Skeletal muscle cell (primary cell): ENCODE results near the gene DCXR.

Experiments used
- DNase-seq: peaks from one replicate; pipeline ENCODE4 v3.0.0-alpha.2; 2010; ENCODE audit warnings: low read depth
- H3K4me3 ChIP-seq: 2 replicates; pipeline ENCODE4 v1.5.1; 2011; ENCODE audit warnings: low read depth, mild to moderate bottlenecking, control low read depth, low read length, moderate library complexity

Gene DCXR

DNA sequence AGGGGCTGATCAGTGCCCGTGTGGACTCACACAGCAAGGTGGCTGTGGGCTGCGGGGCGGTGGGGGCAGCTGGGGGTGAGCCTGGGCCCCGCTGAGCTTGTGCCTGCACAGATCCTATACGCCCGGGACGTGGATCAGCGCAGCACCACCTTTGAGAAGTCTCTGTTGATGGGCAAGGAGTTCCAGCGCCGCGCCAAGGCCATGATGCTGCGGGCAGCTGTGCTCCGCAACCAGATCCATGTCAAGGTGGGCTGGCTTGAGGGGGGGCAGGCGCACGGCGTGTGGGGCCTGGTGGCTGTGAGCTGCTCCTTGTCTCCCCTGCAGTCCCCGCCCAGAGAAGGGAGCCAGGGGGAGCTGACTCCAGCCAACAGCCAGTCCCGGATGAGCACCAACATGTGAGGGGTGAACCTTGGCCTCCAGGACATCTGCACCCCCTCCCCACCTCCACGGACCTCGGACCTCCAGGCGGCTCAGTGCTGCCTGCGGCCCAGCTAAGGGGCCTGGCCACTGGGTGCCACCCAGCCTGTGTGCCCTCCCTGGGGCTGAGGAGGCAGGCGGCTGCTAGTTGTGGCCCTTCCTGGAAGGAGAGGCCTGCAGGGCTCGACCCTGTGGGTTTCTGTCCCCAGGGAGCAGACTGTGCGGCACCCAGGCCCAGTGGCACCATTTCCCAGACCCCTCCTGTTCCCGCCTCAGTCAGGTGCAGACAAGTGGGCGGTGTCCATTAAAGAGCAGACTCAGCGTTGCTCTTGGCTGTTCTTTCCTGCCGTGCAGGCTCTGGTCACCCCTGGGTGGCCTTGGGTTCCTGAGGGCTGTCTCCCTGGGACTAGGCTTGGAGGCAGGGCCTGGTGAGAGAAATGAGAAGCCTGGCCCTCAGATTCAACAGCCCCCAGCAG, 19.5 kb upstream of the DCXR start:
- no peak overlapping the region for H3K4me3 ChIP-seq
- no peak for DNase-seq

DNA sequence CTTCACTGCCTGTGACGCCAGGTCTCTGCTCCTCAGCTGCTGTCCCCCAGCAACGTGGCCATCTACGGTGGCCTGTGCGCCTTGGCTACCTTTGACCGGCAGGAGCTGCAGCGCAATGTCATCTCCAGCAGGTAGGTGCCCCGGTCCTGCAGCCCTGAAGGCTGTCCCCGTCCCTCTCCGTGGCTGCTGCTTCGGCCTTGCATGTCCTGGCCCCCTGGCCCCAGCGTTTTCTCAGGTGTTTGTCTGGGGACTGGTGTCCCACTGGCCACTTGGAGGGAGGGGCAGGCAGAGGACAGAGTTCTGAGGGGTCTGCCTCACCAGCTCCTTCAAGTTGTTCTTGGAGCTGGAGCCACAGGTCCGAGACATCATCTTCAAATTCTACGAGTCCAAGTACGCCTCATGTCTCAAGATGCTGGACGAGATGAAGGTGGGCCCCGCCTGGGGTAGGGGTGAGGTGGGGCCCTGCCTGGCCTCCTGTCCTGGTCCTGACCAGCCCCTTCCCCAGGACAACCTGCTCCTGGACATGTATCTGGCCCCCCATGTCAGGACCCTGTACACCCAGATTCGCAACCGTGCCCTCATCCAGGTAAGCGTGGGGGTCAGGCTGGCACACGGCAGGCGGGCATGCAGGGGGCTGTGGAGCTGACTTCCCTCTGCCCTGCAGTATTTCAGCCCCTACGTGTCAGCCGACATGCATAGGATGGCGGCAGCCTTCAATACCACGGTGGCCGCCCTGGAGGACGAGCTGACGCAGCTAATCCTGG, 18.6 kb upstream of the DCXR start:
- DNase-seq: no peak
- no peak overlapping the region for H3K4me3 ChIP-seq

- no peak overlapping the region for H3K4me3 ChIP-seq
- DNase-seq: no peak
Observed at GRCh38 chr17:82055023-82055964, 17.8 kb upstream of the DCXR start.

- H3K4me3 ChIP-seq: no peak overlapping the region
- no peak for DNase-seq
Observed at GRCh38 chr17:82054351-82055022, 17.0 kb upstream of the DCXR start.

GRCh38 chr17:82053556-82054263, 16.2 kb upstream of the DCXR start:
- H3K4me3 ChIP-seq: no peak overlapping the region
- DNase-seq: no peak

GRCh38 chr17:82053130-82053529, 15.6 kb upstream of the DCXR start:
- peak overlapping the region; percentile 71 for H3K4me3 ChIP-seq
- no peak for DNase-seq

- no peak for DNase-seq
- H3K4me3 ChIP-seq: peak overlapping the region; percentile 71
Observed at GRCh38 chr17:82052638-82053059, 15.2 kb upstream of the DCXR start.

GRCh38 chr17:82051776-82052637, 14.5 kb upstream of the DCXR start, which contains the start of the genes GPS1 and RFNG:
Gene GPS1 (plus strand): TSS chr17:82051898. CDS start chr17:82051932, 34 bp downstream.
Gene RFNG (minus strand): TSS chr17:82051811. CDS start chr17:82051766, 45 bp downstream.
- peak within 1 kb of the TSS; percentile 71 for H3K4me3 ChIP-seq
- DNase-seq: no peak

DNA sequence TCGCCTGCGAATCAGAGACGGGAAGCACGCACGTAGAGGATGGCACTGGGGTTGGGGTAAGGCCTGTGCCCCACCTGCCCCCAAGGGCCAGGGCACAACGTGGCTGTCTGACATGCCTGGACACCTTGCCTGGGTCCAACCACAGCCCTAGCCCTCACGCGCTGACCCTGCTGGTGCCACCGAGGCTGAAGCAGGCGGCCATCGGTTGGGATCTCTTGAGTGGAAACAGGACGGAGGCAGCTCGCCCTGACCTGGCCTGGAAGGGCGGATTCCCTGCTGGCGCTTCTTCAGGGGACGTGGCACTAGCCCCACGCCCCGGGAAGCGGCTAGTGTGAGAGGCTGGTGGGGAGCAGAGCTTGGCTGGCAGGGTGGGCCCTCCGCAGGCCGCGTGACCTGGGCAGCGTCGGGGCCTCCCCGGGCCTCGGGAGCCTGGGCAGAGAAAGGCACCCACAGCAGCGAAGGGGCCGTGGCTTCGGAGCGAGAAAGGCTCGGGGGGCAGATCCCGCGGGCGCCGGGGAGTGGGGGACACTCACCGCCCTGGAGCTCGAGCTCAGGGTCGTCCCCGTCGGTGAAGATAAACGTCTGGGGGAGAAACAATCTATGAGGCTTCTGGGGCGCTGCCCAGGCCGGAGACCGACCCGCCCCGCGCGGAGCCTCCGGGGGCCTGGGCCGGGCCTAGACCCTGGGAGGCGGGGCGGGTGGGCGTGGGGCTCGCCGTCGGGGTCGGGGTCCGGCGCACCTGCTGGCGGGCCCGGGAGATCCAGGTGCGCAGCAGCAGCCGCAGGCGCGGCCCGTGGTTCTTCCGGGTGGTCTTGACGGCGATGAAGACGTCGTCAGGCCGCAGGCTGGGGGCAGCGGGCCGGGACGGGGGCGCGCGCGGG, 13.5 kb upstream of the DCXR start:
- DNase-seq: no peak
- H3K4me3 ChIP-seq: peak overlapping the region; percentile 71

DNA sequence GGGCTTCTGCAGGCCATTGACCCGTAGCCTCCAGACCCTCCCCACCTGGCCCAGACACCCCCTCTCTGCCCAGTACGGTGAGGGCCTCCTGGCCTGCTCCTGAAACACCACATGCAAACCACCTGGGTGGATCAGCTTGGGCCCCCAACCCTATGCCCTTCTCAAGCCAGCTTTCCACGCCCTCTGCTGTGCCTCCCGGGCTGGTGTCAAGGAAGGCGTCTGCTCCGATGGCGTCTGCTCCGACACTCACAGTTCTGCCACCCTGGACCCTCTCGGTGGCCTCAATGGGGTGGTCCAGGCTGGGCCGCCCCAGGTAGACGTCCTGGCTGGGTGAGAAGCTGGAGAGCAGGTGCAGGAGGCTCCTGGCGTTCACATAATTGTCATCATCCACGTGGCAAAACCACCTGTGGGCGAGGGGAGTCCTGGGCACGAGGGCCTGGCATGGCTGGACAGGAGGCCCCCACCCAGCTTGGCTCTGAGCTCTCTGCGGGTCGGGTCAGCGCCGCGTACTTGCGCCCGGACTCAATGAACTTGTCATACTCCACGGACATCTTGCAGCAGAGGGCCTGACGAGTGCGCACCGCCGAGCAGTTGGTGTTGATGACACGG, 12.8 kb upstream of the DCXR start:
- peak overlapping the region; percentile 71 for H3K4me3 ChIP-seq
- no peak for DNase-seq

DNA sequence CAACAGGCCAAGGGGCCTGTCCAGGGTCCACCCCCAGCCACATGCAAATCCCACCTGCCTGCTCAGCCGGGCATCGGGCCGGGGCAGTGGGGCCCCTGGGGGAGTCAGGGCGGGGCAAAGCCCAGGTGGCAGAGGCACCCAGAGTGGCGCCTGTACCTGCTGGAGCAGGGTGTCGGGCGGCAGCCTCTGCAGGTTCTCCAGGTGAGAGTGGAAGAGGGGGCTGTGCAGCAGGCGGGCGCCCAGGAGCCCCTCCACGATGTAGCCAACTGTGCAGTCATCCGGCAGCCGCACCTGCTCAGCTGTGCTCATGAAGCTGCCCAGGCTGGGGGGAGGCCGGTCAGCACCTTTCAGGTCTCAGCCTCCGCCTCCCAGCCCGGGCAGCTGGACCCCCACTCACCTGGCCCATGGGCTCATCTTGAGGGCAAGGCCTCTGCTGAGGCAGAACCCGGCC, 12.0 kb upstream of the DCXR start:
- no peak overlapping the region for H3K4me3 ChIP-seq
- DNase-seq: no peak

GRCh38 chr17:82049106-82049505, 11.6 kb upstream of the DCXR start:
- H3K4me3 ChIP-seq: no peak overlapping the region
- DNase-seq: no peak

DNA sequence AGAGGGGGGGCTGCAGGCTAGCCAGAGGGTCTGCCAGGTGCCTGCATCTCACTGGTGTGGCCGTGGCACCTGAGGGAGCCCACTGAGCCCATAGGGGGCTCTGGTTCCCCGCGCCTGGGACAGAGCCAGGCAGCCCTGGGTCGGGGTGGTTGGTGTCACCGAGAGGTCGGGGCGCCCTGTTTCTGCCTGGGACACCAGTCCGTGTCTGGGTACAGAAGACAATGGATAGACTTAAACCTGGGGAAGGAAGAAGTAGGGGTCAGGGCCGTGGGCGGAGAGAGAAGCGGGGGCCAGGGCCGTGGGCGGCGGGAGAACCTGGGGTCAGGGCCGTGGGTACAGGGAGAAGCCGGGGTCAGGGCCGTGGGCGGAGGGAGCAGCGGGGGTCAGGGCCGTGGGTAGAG, 11.1 kb upstream of the DCXR start:
- no peak for DNase-seq
- H3K4me3 ChIP-seq: no peak overlapping the region

- DNase-seq: no peak
- H3K4me3 ChIP-seq: no peak overlapping the region
Observed at GRCh38 chr17:82047914-82048570, 10.5 kb upstream of the DCXR start.

DNA sequence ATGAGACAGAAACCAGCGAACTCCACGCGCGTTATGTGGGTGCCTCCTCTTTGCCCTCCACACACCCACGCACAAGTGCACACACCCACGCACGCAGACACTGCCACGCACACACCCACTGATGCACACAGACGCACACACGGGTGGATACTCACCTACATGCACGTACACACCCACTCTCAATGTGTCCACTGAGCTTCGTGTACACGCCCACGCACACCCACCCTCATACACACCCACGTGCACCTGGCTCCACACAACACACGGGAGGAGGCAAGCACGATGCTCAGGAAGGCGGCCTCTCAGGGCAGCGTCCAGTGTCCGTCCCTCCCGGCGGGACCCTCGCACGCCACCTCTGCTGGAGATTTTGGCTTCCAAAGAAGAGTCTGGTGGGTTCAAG, 9.9 kb upstream of the DCXR start:
- no peak for DNase-seq
- H3K4me3 ChIP-seq: no peak overlapping the region

- no peak overlapping the region for H3K4me3 ChIP-seq
- DNase-seq: no peak
Observed at GRCh38 chr17:82046903-82047302, 9.4 kb upstream of the DCXR start.
